BJ (cell line): ENCODE results near the gene COMMD7. TPM values are rescaled to one million over a fixed set of nuclear protein-coding genes. Genes with fewer than 3 reads are reported as not detected.
A peak's percentile ranks its signal among the peaks of the same experiment; 100 is the strongest.

Experiments
- CTCF ChIA-PET: fragments of 350-600 bp; formaldehyde crosslinking; extraction: SDS; loops from one replicate; lab custom pipeline; 2021; ENCODE audit warnings: antibody characterized with exemption, inconsistent platforms; lab: Yijun Ruan, JAX
- POLR2A ChIA-PET: fragments of 300-600 bp; sonication (Branson Sonifier 250); formaldehyde crosslinking; extraction: SDS; loops from one replicate; lab custom pipeline; 2021; ENCODE audit warnings: antibody characterized with exemption; lab: Charles Lee
- DNase-seq: peaks from one replicate; pipeline ENCODE4 v3.0.0-alpha.2; 2011; ENCODE audit warnings: low read depth
- H3K27me3 ChIP-seq: 2 replicates; pipeline ENCODE4 v1.6.0; 2011; ENCODE audit warnings: low read length; ENCODE audit not compliant: control insufficient read depth, insufficient read depth
- H3K36me3 ChIP-seq: 2 replicates; pipeline ENCODE4 v1.5.1; 2011; ENCODE audit warnings: low read length; ENCODE audit not compliant: control insufficient read depth, insufficient read depth
- H3K4me3 ChIP-seq: 2 replicates; pipeline ENCODE4 v1.5.1; 2011; ENCODE audit warnings: low read depth, mild to moderate bottlenecking, control low read depth, low read length
- CTCF ChIP-seq: IDR thresholded peaks from 2 replicates; pipeline ENCODE4 v1.5.1; 2011; ENCODE audit warnings: low read depth, mild to moderate bottlenecking, control low read depth, inconsistent platforms, low read length, moderate library complexity; ENCODE audit not compliant: insufficient read depth
- polyA plus RNA-seq: library from polyadenylated mRNA; depleted of rRNA; stranded (reverse); fragments of >200 nt; gene quantifications from 2 replicates; pipeline ENCODE4 v1.2.3, GENCODE V29; 2011

The COMMD7 gene
- polyA plus RNA-seq, 1 experiment: 73.6 TPM

- no peak for DNase-seq
- CTCF ChIA-PET: interaction anchor here (1.6 to 3.2 kb wide), 3 partner anchors 14 to 90 kb away, joined by 3 to 27 read pairs (median 6); partner anchors contain the start of gene C20orf203
- POLR2A ChIA-PET: no interaction called here
- TF ChIP-seq CTCF: no peak
- Histone ChIP-seq H3K4me3 (no peak overlapping the region), H3K27me3 (no peaks in the 10 kb centered on the region), H3K36me3 (no peaks in the 10 kb centered on the region)
These were observed 21.0 kb upstream of the COMMD7 start for GRCh38 chr20:32764005-32764960.

DNA sequence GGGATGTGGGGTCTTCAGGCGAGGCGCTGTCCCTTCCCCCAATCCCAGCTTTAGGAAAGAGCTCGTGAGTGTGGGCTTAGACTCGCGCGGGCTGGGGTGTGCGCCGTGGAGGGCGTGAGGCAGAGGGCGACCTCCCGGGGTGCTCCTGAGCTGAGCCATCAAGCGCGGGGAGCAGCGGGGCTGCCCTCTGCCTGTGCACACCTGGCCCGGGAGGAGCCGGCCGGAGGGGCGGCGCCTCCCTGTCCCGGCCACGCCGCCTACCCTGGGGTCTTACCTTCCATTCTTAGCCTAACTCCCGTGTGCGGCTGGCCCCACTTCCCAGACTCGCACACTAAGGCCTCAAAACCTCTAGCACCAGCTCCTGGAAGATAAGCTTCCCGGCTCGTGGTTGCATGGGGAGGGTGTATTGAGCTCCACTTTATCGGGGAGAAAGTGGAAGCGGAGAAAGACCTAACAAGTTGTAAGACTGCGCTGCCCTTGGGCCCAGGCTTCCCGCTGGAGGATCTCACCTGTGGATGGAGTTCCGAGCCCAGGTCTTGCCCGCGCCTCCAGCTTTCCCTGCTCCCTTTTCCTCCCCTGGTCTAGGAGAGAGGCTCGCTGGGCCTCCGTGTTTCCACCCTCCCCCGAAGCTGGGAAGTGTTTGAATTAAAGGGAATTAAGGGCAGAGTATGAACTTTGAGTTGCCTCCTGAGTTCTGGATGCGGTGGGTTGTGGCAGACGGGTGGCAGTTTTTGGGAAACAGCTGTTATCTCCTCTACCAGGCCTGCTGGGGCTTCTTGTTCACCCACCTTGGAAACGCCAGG, 20.1 kb upstream of the COMMD7 start:
- POLR2A ChIA-PET: no interaction called here
- no peak for TF ChIP-seq CTCF
- Histone ChIP-seq H3K4me3 (peak overlapping the region; percentile 95), H3K36me3 (no peaks in the 10 kb centered on the region), H3K27me3 (no peaks in the 10 kb centered on the region)
- CTCF ChIA-PET: interaction anchor here (0.8 to 3.2 kb wide), 7 partner anchors 11 to 241 kb away, joined by 3 to 27 read pairs (median 3); partner anchors contain the start of gene C20orf203
- no peak for DNase-seq

DNA sequence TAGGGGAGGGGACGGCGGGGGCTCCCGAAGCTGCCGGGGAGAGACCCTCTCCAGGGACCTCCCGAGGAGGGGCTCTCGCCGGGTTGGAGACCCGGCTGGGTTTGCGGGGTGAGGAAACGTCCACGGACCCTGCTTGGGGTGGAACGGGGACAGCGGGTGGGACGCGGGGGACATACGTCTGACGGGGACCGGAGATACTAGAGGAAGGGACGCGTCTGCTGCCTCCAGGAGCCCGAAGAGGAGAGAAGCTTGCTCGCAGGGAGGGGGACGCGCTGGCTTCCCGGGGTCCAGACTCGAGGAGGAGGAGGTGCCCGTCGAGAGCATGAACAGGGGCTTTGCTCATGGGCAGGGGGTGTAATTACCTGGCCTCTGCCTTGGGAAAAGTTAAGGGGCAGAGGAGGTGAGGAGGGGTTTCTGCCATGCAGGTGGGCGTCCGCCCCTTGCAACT, 19.5 kb upstream of the COMMD7 start:
- Histone ChIP-seq H3K36me3 (no peaks in the 10 kb centered on the region), H3K4me3 (peak overlapping the region; percentile 95), H3K27me3 (no peaks in the 10 kb centered on the region)
- TF ChIP-seq CTCF: no peak
- POLR2A ChIA-PET: no interaction called here
- CTCF ChIA-PET: interaction anchor here (0.8 to 3.2 kb wide), 8 partner anchors 10 to 241 kb away, joined by 3 to 27 read pairs (median 3); partner anchors contain the start of gene C20orf203
- DNase-seq: no peak

DNA sequence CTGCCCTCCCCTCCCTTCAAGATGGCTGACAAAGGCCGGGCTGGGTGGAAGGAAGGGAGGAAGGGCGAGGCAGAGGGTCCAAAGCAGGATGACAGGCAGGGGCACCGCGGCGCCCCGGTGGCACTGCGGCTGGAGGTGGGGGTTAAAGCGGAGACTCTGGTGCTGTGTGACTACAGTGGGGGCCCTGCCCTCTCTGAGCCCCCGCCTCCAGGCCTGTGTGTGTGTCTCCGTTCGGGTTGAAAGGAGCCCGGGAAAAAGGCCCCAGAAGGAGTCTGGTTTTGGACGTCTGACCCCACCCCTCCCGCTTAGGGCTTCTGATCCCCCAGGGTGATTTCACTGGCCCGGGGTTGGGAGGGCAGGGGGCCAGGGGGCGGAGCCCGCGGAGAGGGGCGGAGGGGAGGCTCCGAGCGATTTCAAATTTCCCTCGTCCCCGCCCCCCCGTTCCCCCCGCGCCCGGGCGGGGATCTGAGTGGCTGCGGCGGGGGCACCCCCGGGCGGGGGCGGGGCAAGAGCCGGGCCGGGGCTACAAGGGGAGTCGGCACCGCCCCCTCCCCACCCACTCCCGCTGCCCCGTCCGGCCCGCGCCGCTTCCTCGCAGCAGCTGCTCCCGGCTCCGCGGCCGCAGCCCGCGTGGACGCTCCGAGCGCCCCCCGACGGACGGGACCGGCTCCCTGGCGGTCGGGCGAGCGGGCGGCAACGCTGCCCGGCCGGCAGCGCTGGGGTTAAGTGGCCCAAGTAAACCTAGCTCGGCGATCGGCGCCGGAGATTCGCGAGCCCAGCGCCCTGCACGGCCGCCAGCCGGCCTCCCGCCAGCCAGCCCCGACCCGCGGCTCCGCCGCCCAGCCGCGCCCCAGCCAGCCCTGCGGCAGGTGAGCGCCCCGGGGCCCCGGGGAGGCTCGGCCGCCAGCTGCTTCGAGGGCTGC, 18.8 kb upstream of the COMMD7 start, which contains the start of gene DNMT3B:
TSS of gene DNMT3B (plus strand) at position 555 of the 923 bp plus-strand sequence. CDS start 17,939 bp downstream, outside the sequence.
- 0 out of 2 replicates have a peak, but pooled peaks have one; percentile 1 for TF ChIP-seq CTCF
- H3K4me3 ChIP-seq: peak within 1 kb of the TSS; percentile 95
- H3K27me3 ChIP-seq: no peaks in the 10 kb centered on the region
- ChIA-PET CTCF (interaction anchor here (0.6 to 3.2 kb wide), 8 partner anchors 9 to 240 kb away, joined by 3 to 27 read pairs (median 3); partner anchors contain the start of gene C20orf203), POLR2A (no interaction called here)
- no peak for DNase-seq
- no peaks in the 10 kb centered on the region for H3K36me3 ChIP-seq
